GM23248 (cell line): ENCODE results near the gene WBP1.

ENCODE experiments used
- EZH2 ChIP-seq: fragments of 200-600 bp; sonication (generic); IDR thresholded peaks from 2 replicates; pipeline ENCODE4 v1.6.1; 2018; ENCODE audit warnings: antibody characterized with exemption, mild to moderate bottlenecking; ENCODE audit not compliant: insufficient read depth, poor library complexity, severe bottlenecking
- EZH2phosphoT487 ChIP-seq: fragments of 200-600 bp; sonication (generic); IDR thresholded peaks from 2 replicates; pipeline ENCODE4 v1.6.1; 2018; ENCODE audit warnings: antibody characterized with exemption, moderate library complexity, mild to moderate bottlenecking, low read depth; ENCODE audit not compliant: insufficient read depth

DNA sequence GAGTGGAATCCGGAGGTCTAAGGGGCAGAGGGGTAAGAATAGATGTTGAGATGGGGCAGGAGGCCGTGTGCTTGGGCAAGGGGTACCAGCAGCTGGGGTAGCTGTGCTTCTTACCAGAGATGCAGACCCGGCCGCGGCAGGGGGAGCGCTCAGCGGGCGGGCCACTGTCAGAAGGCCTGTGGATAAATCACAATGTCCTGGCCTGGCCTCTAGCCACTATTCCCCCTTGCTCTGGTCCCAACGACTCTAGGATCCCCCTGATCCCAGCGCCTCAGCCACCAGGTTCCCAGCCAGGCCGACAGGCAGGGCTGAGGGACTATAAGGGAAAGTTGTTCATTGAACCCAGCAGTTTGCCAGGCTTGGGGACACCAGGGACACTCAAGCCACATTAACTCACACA lies 27.7 kb upstream of the WBP1 start:
- no peak for TF ChIP-seq EZH2
- TF ChIP-seq EZH2phosphoT487 = no peak
